Parathyroid adenoma (tissue), 2 donors: ENCODE results near the gene PPM1H.

Source experiments
- H2AFZ ChIP-seq: fragments of 300-600 bp; sonication (generic); one replicate; pipeline ENCODE4 v1.7.0; 2017; ENCODE audit warnings: antibody characterized with exemption, mild to moderate bottlenecking
- H3K27ac ChIP-seq: fragments of 300-600 bp; sonication (generic); one replicate; pipeline ENCODE4 v1.7.0; 2017
- H3K27me3 ChIP-seq: fragments of 300-600 bp; sonication (generic); one replicate; pipeline ENCODE4 v1.7.0; 2017; ENCODE audit warnings: low read length; ENCODE audit not compliant: control insufficient read depth, insufficient read depth
- H3K36me3 ChIP-seq: fragments of 300-600 bp; sonication (generic); one replicate; pipeline ENCODE4 v1.7.0; 2017; ENCODE audit warnings: low read length; ENCODE audit not compliant: control insufficient read depth, insufficient read depth
- H3K4me1 ChIP-seq: fragments of 300-600 bp; sonication (generic); one replicate; pipeline ENCODE4 v1.7.0; 2017; ENCODE audit warnings: control low read depth
- H3K4me2 ChIP-seq: fragments of 300-600 bp; sonication (generic); one replicate; pipeline ENCODE4 v1.7.0; 2017; ENCODE audit warnings: low read length
- H3K4me3 ChIP-seq: fragments of 300-600 bp; sonication (generic); one replicate; pipeline ENCODE4 v1.7.0; 2017; ENCODE audit warnings: low read depth, low read length
- H3K79me2 ChIP-seq: fragments of 300-600 bp; sonication (generic); one replicate; pipeline ENCODE4 v1.7.0; 2017; ENCODE audit warnings: control low read depth
- H3K9ac ChIP-seq: fragments of 300-600 bp; sonication (generic); one replicate; pipeline ENCODE4 v1.7.0; 2017; ENCODE audit warnings: mild to moderate bottlenecking
- H3K9me3 ChIP-seq: fragments of 300-600 bp; sonication (generic); one replicate; pipeline ENCODE4 v1.7.0; 2017; ENCODE audit warnings: low read length; ENCODE audit not compliant: control insufficient read depth
- TF ChIP-seq, protein P1 (sequence below): fragments of 300-600 bp; sonication (generic); IDR thresholded peaks from one replicate; pipeline ENCODE4 v1.7.0; 2017; ENCODE audit warnings: antibody characterized with exemption, mild to moderate bottlenecking
- donor health status: primary hyperparathyroidism.

The PPM1H gene

GRCh38 chr12:62876938-62877548 is 57.9 kb downstream of the PPM1H start:
- Histone ChIP-seq H3K4me1 (peaks cover 2% of the 10 kb centered on the region), H3K27ac (no peak overlapping the region), H3K79me2 (peaks cover 43% of the 10 kb centered on the region), H3K4me3 (no peak overlapping the region), H3K9ac (no peak overlapping the region), H3K4me2 (no peak overlapping the region), H3K9me3 (no peaks in the 10 kb centered on the region), H2AFZ (no peak overlapping the region), H3K36me3 (no peaks in the 10 kb centered on the region), H3K27me3 (no peaks in the 10 kb centered on the region)
- TF ChIP-seq, protein P1, sequence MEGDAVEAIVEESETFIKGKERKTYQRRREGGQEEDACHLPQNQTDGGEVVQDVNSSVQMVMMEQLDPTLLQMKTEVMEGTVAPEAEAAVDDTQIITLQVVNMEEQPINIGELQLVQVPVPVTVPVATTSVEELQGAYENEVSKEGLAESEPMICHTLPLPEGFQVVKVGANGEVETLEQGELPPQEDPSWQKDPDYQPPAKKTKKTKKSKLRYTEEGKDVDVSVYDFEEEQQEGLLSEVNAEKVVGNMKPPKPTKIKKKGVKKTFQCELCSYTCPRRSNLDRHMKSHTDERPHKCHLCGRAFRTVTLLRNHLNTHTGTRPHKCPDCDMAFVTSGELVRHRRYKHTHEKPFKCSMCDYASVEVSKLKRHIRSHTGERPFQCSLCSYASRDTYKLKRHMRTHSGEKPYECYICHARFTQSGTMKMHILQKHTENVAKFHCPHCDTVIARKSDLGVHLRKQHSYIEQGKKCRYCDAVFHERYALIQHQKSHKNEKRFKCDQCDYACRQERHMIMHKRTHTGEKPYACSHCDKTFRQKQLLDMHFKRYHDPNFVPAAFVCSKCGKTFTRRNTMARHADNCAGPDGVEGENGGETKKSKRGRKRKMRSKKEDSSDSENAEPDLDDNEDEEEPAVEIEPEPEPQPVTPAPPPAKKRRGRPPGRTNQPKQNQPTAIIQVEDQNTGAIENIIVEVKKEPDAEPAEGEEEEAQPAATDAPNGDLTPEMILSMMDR: no peak

DNA sequence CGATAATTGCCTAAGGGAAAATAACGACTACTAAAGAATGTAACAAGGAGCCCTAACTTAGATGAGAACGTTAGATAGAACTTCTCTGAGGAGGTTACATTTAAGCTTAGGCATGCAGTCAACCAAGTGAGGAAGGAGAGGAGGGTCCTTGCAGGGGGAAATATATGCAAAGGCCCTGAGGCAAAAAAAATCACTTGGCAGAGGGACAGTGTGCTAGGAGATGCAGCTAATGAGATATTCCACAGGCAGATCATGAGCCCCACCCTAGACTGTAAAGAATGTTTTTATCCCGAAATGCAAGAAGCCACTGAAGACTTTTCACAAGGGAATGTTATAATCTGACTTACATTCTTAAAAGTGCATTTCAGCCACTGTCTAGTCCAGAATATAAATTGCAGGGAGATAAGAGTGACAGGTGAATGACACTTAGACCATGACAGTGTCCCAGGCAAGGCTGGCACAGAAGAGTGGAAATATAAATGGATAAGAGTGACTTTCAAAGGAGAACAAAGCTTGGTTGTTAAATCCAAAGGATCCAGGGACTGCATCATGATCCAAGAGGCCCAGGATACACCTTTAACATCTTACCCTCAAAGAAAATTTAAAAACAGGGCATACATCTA is 61.0 kb downstream of the PPM1H start:
- TF ChIP-seq, protein P1: no peak
- H3K36me3 ChIP-seq: no peaks in the 10 kb centered on the region
- no peak overlapping the region for H3K4me3 ChIP-seq
- no peaks in the 10 kb centered on the region for H3K27me3 ChIP-seq
- no peak overlapping the region for H2AFZ ChIP-seq
- H3K9me3 ChIP-seq: no peaks in the 10 kb centered on the region
- H3K27ac ChIP-seq: no peak overlapping the region
- H3K9ac ChIP-seq: no peak overlapping the region
- H3K4me1 ChIP-seq: peaks cover 2% of the 10 kb centered on the region
- H3K79me2 ChIP-seq: peaks cover 49% of the 10 kb centered on the region
- H3K4me2 ChIP-seq: no peak overlapping the region

- Histone ChIP-seq H3K27me3 (no peaks in the 10 kb centered on the region), H3K4me3 (no peak overlapping the region), H3K9me3 (no peaks in the 10 kb centered on the region), H3K27ac (no peak overlapping the region), H3K4me1 (peaks cover 2% of the 10 kb centered on the region), H3K79me2 (peaks cover 45% of the 10 kb centered on the region), H2AFZ (no peak overlapping the region), H3K4me2 (no peak overlapping the region), H3K9ac (no peak overlapping the region), H3K36me3 (no peaks in the 10 kb centered on the region)
- TF ChIP-seq, protein P1: no peak
These were observed 61.7 kb downstream of the PPM1H start for GRCh38 chr12:62873116-62873825.

DNA sequence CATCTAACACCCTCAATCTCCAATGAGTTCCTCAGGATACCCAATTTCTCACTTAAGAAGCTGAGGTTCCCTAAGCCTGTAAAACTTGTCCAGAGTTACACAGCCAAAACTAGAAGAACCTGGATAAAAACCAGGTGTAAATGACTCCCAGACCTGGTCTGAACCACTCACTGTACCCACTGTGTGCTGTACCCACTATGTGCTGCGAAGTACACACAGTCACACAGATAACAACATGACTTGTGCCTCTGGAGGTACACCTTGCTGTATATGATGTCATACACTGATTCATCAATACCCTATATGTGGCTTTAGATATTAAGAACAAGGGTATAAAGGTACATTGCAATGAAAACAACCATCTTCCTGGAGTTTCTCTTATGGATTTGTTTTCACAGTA is 66.1 kb downstream of the PPM1H start:
- TF ChIP-seq, protein P1: no peak
- no peaks in the 10 kb centered on the region for H3K9me3 ChIP-seq
- H2AFZ ChIP-seq: no peak overlapping the region
- no peaks in the 10 kb centered on the region for H3K27me3 ChIP-seq
- no peak overlapping the region for H3K27ac ChIP-seq
- peaks cover 28% of the 10 kb centered on the region for H3K79me2 ChIP-seq
- peaks cover 6% of the 10 kb centered on the region for H3K4me1 ChIP-seq
- H3K36me3 ChIP-seq: no peaks in the 10 kb centered on the region
- no peak overlapping the region for H3K4me3 ChIP-seq
- no peak overlapping the region for H3K4me2 ChIP-seq
- no peak overlapping the region for H3K9ac ChIP-seq
